Measurements from ENCODE around the gene PRRG3. TPM values are rescaled to one million over a fixed set of nuclear protein-coding genes. Genes with fewer than 3 reads are reported as not detected.

PRRG3 gene
- total RNA-seq, 1 donor from 2014 or later = 9.4 TPM

DNA sequence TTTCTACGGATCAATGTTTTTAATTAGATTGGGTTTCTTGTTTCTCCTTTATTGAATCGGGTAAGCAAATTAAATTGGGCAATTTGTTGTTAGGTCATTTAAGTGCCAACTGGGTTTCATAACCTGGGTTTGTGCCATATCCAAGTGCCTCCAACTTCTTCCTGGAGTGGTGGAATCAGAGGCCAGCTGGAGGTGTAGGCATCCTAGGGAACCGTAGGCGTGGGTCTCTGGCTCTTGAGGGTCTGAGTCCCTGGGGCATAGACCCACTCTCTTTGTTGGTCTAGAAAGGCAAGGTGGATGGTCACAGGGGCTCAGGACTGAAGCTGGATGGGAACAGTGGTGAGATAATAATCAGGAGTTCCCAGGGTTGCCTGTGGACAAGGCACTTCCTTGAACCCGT is 57.6 kb downstream of the PRRG3 start:
- H3K36me3 ChIP-seq (ENCODE audit: control insufficient read depth in 3 of 3, insufficient read depth in 3 of 3, low read length in 3 of 3) = no peaks in the 10 kb centered on the region
- no peak overlapping the region for H3K27ac ChIP-seq (ENCODE audit: low read depth, low read length)
- peaks cover 0 to 11% (median 2%) of the 10 kb centered on the region in 3 donors for H3K27me3 ChIP-seq (ENCODE audit: control insufficient read depth in 3 of 3, insufficient read depth in 3 of 3, low read length in 3 of 3)
- no peak overlapping the region for H3K4me3 ChIP-seq (ENCODE audit: low read length in 3 of 3)
- H3K9ac ChIP-seq (ENCODE audit: low read depth in 1 of 3, low read length in 3 of 3) = no peak overlapping the region
- no peaks in the 10 kb centered on the region for H3K9me3 ChIP-seq (ENCODE audit: control insufficient read depth in 3 of 3, low read length in 3 of 3)
- H3K4me1 ChIP-seq (ENCODE audit: control insufficient read depth in 3 of 3, insufficient read depth in 3 of 3, low read length in 3 of 3) = peaks cover 0 to 7% (median 2%) of the 10 kb centered on the region in 3 donors

DNA sequence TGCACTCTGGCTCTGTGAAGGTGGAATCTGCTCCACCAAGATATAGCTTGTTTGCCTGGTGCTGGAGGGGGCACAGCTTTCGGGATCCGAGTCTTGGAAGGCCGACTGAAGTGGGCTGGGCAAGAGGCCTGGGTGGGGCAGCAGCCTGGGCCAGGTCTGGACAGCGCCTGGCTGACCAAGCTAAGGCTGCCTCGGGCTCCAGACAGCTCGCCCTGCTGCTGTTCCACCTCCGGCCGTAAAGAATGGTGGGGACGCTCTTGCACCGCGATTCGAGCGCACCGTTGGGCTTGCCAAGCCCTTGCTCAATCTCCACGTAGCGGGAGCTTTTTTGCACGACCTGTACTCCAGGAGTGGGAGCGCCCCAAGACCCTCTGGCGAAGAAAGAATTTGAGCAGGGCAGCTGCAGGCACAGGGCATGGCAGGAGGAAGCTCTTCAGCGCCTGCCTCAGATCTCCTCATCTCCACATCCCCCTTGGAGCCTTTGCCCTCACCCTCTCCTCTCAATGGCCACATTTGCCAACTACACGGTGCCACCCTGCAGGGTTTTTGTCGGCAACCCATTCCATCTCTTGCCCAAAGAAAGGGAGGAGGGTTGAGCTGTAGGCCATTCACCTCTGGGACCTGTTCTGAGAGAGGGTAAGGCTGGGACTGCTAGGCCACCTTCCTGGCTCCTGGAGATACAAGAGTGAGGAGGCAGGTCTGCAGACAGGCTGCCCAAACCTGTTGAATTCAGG is 58.2 kb downstream of the PRRG3 start:
- H3K4me1 ChIP-seq (ENCODE audit: control insufficient read depth in 3 of 3, insufficient read depth in 3 of 3, low read length in 3 of 3) = peaks cover 0 to 7% (median 2%) of the 10 kb centered on the region in 3 donors

DNA sequence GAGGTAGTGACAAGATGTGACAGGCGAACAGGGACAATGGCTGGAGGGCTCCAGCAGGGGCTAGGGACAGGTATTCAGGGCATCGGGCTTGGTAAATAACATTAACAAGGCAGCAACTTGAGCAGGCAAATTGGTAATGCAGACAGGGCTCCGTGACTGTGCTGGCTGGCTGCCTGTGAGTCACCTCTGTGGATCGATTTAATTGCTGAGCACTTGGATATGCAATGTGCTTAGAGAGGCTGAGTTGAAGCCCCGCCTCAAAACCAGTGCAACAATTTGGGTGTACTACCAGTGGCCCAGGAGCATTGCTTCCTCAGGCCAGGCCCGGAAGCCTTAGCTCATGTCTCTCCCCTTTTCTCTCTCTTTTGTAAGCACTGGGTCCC is 58.8 kb downstream of the PRRG3 start:
- H3K9me3 ChIP-seq (ENCODE audit: control insufficient read depth in 3 of 3, low read length in 3 of 3) = no peaks in the 10 kb centered on the region
- peaks cover 0 to 11% (median 2%) of the 10 kb centered on the region in 3 donors for H3K27me3 ChIP-seq (ENCODE audit: control insufficient read depth in 3 of 3, insufficient read depth in 3 of 3, low read length in 3 of 3)
- no peak overlapping the region for H3K27ac ChIP-seq (ENCODE audit: low read depth, low read length)
- no peaks in the 10 kb centered on the region for H3K36me3 ChIP-seq (ENCODE audit: control insufficient read depth in 3 of 3, insufficient read depth in 3 of 3, low read length in 3 of 3)
- H3K9ac ChIP-seq (ENCODE audit: low read depth in 1 of 3, low read length in 3 of 3) = no peak overlapping the region
- no peak overlapping the region for H3K4me3 ChIP-seq (ENCODE audit: low read length in 3 of 3)
- peaks cover 0 to 7% (median 2%) of the 10 kb centered on the region in 3 donors for H3K4me1 ChIP-seq (ENCODE audit: control insufficient read depth in 3 of 3, insufficient read depth in 3 of 3, low read length in 3 of 3)

More for the DNA sequence above, 58.2 kb downstream of the PRRG3 start:
- Histone ChIP-seq H3K9me3 (ENCODE audit: control insufficient read depth in 3 of 3, low read length in 3 of 3) (no peaks in the 10 kb centered on the region), H3K4me3 (ENCODE audit: low read length in 3 of 3) (no peak overlapping the region), H3K9ac (ENCODE audit: low read depth in 1 of 3, low read length in 3 of 3) (no peak overlapping the region), H3K27ac (ENCODE audit: low read depth, low read length) (no peak overlapping the region), H3K27me3 (ENCODE audit: control insufficient read depth in 3 of 3, insufficient read depth in 3 of 3, low read length in 3 of 3) (peaks cover 0 to 11% (median 2%) of the 10 kb centered on the region in 3 donors), H3K36me3 (ENCODE audit: control insufficient read depth in 3 of 3, insufficient read depth in 3 of 3, low read length in 3 of 3) (no peaks in the 10 kb centered on the region)

DNA sequence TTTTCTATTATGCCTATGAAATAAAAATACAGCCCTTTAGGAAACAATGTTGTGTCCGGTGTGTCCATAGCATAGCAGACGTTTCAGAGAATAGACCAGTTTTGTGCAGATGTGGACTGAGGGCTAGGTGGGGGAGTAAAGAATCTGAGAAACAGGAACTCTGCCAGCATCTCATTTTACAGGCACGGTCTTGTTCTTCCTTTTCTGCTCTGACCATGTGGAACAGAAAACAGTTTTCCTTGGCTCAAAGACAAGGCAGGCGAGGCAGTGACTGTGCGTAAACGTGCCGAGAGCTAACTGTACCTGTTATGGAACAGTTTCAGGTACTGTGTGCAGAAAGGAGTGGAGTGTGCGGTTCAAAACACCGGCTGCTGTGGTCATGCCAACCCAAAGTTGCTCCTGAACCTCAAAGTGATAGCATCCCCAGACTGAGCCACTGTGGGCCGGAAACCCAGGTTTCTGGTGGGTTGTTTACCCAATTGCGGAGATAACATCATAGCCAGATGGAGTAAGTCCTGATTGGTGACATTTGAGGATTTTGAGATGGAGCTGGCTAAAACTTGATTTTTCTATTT is 59.5 kb downstream of the PRRG3 start:
- H3K4me1 ChIP-seq (ENCODE audit: control insufficient read depth in 3 of 3, insufficient read depth in 3 of 3, low read length in 3 of 3) = peaks cover 0 to 7% (median 2%) of the 10 kb centered on the region in 3 donors
- no peak overlapping the region for H3K9ac ChIP-seq (ENCODE audit: low read depth in 1 of 3, low read length in 3 of 3)
- no peaks in the 10 kb centered on the region for H3K9me3 ChIP-seq (ENCODE audit: control insufficient read depth in 3 of 3, low read length in 3 of 3)
- H3K4me3 ChIP-seq (ENCODE audit: low read length in 3 of 3) = no peak overlapping the region
- peaks cover 0 to 11% (median 2%) of the 10 kb centered on the region in 3 donors for H3K27me3 ChIP-seq (ENCODE audit: control insufficient read depth in 3 of 3, insufficient read depth in 3 of 3, low read length in 3 of 3)
- H3K36me3 ChIP-seq (ENCODE audit: control insufficient read depth in 3 of 3, insufficient read depth in 3 of 3, low read length in 3 of 3) = no peaks in the 10 kb centered on the region
- no peak overlapping the region for H3K27ac ChIP-seq (ENCODE audit: low read depth, low read length)

Other genes with a start within 250 kb of the PRRG3 start
- gene PASD1, start 131.8 kb upstream of the PRRG3 start, total RNA-seq = under 0.01 TPM
- 0.52 TPM for gene FATE1, start 20.6 kb downstream of the PRRG3 start, total RNA-seq
- gene CNGA2, start 39.3 kb downstream of the PRRG3 start, total RNA-seq = not detected
- not detected for gene MAGEA4, start 217.4 kb downstream of the PRRG3 start, total RNA-seq